Caco-2 (cell line): ENCODE measurements around the gene GPRASP1. TPM values are rescaled to one million over a fixed set of nuclear protein-coding genes. Genes with fewer than 3 reads are reported as not detected.

Experiments
- BruUV-seq: library from RNA; stranded (reverse); fragments of 400-500 nt; replicated peaks from 2 replicates; lab custom pipeline; 2021; lab: Mats Ljungman, UMichigan
- CTCF ChIA-PET: fragments of 300-600 bp; sonication (Branson Sonifier 250); formaldehyde crosslinking; loops from one replicate; lab custom pipeline; 2022; ENCODE audit warnings: antibody characterized with exemption; lab: Charles Lee
- POLR2A ChIA-PET: fragments of 300-600 bp; sonication (Branson Sonifier 250); formaldehyde crosslinking; loops from one replicate; lab custom pipeline; 2022; ENCODE audit warnings: antibody characterized with exemption; lab: Charles Lee
- DNase-seq, 2 experiments: peaks; one replicate each; pipeline versions ENCODE4 v3.0.0 to v3.0.0-alpha.2; 2020 to 2022
- H3K27me3 ChIP-seq: replicated peaks from 2 replicates; pipeline ENCODE4 v1.6.0; 2011; ENCODE audit warnings: low read length; ENCODE audit not compliant: control insufficient read depth, insufficient read depth
- H3K36me3 ChIP-seq: 2 replicates; pipeline ENCODE4 v1.5.1; 2011; ENCODE audit warnings: low read length; ENCODE audit not compliant: control insufficient read depth, insufficient read depth
- H3K4me1 ChIP-seq: fragments of 250-450 bp; sonication (Bioruptor Pico); 2 replicates; pipeline ENCODE4 v1.5.1; 2020; ENCODE audit warnings: mild to moderate bottlenecking
- H3K4me3 ChIP-seq: 2 replicates; pipeline ENCODE4 v1.5.1; 2011; ENCODE audit warnings: low read depth, mild to moderate bottlenecking, control low read depth, low read length
- H3K9me3 ChIP-seq: fragments of 250-450 bp; sonication (Bioruptor Pico); 2 replicates; pipeline ENCODE4 v1.5.1; 2020; ENCODE audit warnings: mild to moderate bottlenecking, moderate library complexity
- H3K27ac Mint-ChIP-seq: one replicate; pipeline ENCODE4 v1.8.0; 2022; ENCODE audit warnings: mixed read lengths; ENCODE audit not compliant: unreplicated experiment
- H3K27me3 Mint-ChIP-seq: one replicate; pipeline ENCODE4 v1.8.0; 2022; ENCODE audit warnings: mixed read lengths; ENCODE audit not compliant: insufficient read depth, unreplicated experiment
- H3K36me3 Mint-ChIP-seq: one replicate; pipeline ENCODE4 v1.8.0; 2022; ENCODE audit warnings: mild to moderate bottlenecking, mixed read lengths; ENCODE audit not compliant: insufficient read depth, unreplicated experiment
- H3K4me1 Mint-ChIP-seq: one replicate; pipeline ENCODE4 v1.8.0; 2022; ENCODE audit warnings: low read depth, mixed read lengths; ENCODE audit not compliant: unreplicated experiment
- H3K4me3 Mint-ChIP-seq: one replicate; pipeline ENCODE4 v1.8.0; 2022; ENCODE audit warnings: mild to moderate bottlenecking, moderate library complexity, mixed read lengths; ENCODE audit not compliant: unreplicated experiment
- H3K9me3 Mint-ChIP-seq: one replicate; pipeline ENCODE4 v1.8.0; 2022; ENCODE audit warnings: mixed read lengths; ENCODE audit not compliant: unreplicated experiment
- intact Hi-C: fragments of 100-400 bp; cut with micrococcal nuclease; formaldehyde crosslinking; loops from one replicate; pipeline ENCODE4 v1.10.0; 2022; ENCODE audit not compliant: unreplicated experiment
- total RNA-seq: library from RNA; stranded (reverse); gene quantifications from 2 replicates; pipeline ENCODE4 v1.2.3, GENCODE V29; 2022
- TF ChIP-seq, protein P1 (sequence below), 2 experiments: fragments of 200-600 bp in 1 of 2; IDR thresholded peaks; 1 replicate in 1 of 2; 2 replicates in 1 of 2; pipeline versions ENCODE4 v1.5.1 to v1.8.0; 2011 to 2022; ENCODE audit warnings: antibody characterized with exemption in 1 of 2, control low read depth in 1 of 2, inconsistent platforms in 1 of 2, low read depth in 1 of 2, low read length in 1 of 2, mild to moderate bottlenecking in 1 of 2, moderate library complexity in 1 of 2; ENCODE audit not compliant: insufficient read depth in 1 of 2, severe bottlenecking in 1 of 2, unreplicated experiment in 1 of 2

Gene GPRASP1
- total RNA-seq, 1 experiment from 2014 or later = 1.2 TPM

- H3K27ac Mint-ChIP-seq = no peak overlapping the region
- Histone ChIP-seq H3K27me3 (no peaks in the 10 kb centered on the region), H3K4me3 (no peak overlapping the region), H3K9me3 (no peaks in the 10 kb centered on the region), H3K4me1 (no peaks in the 10 kb centered on the region), H3K36me3 (no peaks in the 10 kb centered on the region)
- no peak for DNase-seq
- BruUV-seq = no TSS peak
- no peaks in the 10 kb centered on the region for H3K9me3 Mint-ChIP-seq
- H3K36me3 Mint-ChIP-seq = peaks cover 6% of the 10 kb centered on the region
- H3K4me1 Mint-ChIP-seq = no peaks in the 10 kb centered on the region
- ChIA-PET CTCF (no interaction called here), POLR2A (no interaction called here)
- H3K4me3 Mint-ChIP-seq = no peak overlapping the region
- TF ChIP-seq, protein P1, sequence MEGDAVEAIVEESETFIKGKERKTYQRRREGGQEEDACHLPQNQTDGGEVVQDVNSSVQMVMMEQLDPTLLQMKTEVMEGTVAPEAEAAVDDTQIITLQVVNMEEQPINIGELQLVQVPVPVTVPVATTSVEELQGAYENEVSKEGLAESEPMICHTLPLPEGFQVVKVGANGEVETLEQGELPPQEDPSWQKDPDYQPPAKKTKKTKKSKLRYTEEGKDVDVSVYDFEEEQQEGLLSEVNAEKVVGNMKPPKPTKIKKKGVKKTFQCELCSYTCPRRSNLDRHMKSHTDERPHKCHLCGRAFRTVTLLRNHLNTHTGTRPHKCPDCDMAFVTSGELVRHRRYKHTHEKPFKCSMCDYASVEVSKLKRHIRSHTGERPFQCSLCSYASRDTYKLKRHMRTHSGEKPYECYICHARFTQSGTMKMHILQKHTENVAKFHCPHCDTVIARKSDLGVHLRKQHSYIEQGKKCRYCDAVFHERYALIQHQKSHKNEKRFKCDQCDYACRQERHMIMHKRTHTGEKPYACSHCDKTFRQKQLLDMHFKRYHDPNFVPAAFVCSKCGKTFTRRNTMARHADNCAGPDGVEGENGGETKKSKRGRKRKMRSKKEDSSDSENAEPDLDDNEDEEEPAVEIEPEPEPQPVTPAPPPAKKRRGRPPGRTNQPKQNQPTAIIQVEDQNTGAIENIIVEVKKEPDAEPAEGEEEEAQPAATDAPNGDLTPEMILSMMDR (IDR thresholded peaks at IDR 0.05; ENCODE audit: insufficient read depth in 1 of 2, low read depth in 1 of 2, low read length in 1 of 2, severe bottlenecking in 1 of 2, unreplicated experiment in 1 of 2) = no peak
- H3K27me3 Mint-ChIP-seq = no peaks in the 10 kb centered on the region
- intact Hi-C loops = no loop called here
Measured at GRCh38 chrX:102610905-102611304, 40.4 kb upstream of the GPRASP1 start.

DNA sequence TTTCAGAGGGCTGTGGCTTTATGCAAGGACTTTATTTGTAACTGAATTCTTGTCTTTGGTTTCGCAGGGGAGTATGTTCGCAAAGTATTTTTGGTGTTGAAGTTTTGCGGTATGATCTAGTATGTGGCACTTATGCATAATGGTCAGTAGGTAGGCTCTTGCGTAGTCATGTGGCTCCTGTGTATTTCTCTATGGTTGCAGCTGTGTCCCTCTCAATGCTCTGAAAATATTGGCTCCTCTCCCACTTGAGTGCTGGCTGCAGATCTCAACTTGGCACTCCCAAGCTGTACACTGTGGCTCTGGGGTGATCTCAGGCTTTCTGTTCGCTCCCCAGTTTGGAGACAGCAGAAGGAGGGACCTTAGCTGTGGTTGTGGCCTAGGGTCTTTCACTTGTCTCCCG, 27.2 kb upstream of the GPRASP1 start:
- no peak overlapping the region for H3K4me3 Mint-ChIP-seq
- BruUV-seq = no TSS peak
- ChIA-PET POLR2A (no interaction called here), CTCF (no interaction called here)
- no peak for DNase-seq
- no peak overlapping the region for H3K27ac Mint-ChIP-seq
- H3K27me3 Mint-ChIP-seq = no peaks in the 10 kb centered on the region
- no peaks in the 10 kb centered on the region for H3K36me3 ChIP-seq
- peaks cover 9% of the 10 kb centered on the region for H3K9me3 Mint-ChIP-seq
- no peaks in the 10 kb centered on the region for H3K36me3 Mint-ChIP-seq
- intact Hi-C loops = no loop called here
- no peaks in the 10 kb centered on the region for H3K9me3 ChIP-seq
- H3K4me1 Mint-ChIP-seq = no peaks in the 10 kb centered on the region
- no peaks in the 10 kb centered on the region for H3K27me3 ChIP-seq
- no peaks in the 10 kb centered on the region for H3K4me1 ChIP-seq
- H3K4me3 ChIP-seq = no peak overlapping the region
- TF ChIP-seq, protein P1 (IDR thresholded peaks at IDR 0.05; ENCODE audit: insufficient read depth in 1 of 2, low read depth in 1 of 2, low read length in 1 of 2, severe bottlenecking in 1 of 2, unreplicated experiment in 1 of 2) = no peak

GRCh38 chrX:102627640-102628039, 23.6 kb upstream of the GPRASP1 start:
- Mint-ChIP-seq H3K9me3 (no peaks in the 10 kb centered on the region), H3K27me3 (no peaks in the 10 kb centered on the region), H3K36me3 (no peaks in the 10 kb centered on the region), H3K4me3 (no peak overlapping the region), H3K27ac (no peak overlapping the region), H3K4me1 (no peaks in the 10 kb centered on the region)
- ChIA-PET POLR2A (no interaction called here), CTCF (no interaction called here)
- intact Hi-C loops = no loop called here
- no peak overlapping the region for H3K4me3 ChIP-seq
- no peaks in the 10 kb centered on the region for H3K9me3 ChIP-seq
- no peaks in the 10 kb centered on the region for H3K4me1 ChIP-seq
- H3K36me3 ChIP-seq = no peaks in the 10 kb centered on the region
- no TSS peak for BruUV-seq
- no peak for DNase-seq
- TF ChIP-seq, protein P1 (IDR thresholded peaks at IDR 0.05; ENCODE audit: insufficient read depth in 1 of 2, low read depth in 1 of 2, low read length in 1 of 2, severe bottlenecking in 1 of 2, unreplicated experiment in 1 of 2) = no peak
- H3K27me3 ChIP-seq = no peaks in the 10 kb centered on the region
